Stimulated activated CD4-positive, alpha-beta T cell treated with anti-CD3 and anti-CD28 coated beads, Interleukin-1b, Interleukin-23, amount 100 ng/mL, for 48 hours (primary cell): ENCODE data around the gene ABHD6.
"Not testable (repeated sequence)": the region's sequence is repeated elsewhere in the genome, so short reads cannot be mapped to it uniquely, and the experiment has no call there.

Experiments used
- DNase-seq: peaks from one replicate; pipeline ENCODE4 v3.0.0-alpha.2; 2020

ABHD6 gene

GRCh38 chr3:58324391-58325390 is 87.1 kb downstream of the ABHD6 start:
- DNase-seq, result no peak

DNA sequence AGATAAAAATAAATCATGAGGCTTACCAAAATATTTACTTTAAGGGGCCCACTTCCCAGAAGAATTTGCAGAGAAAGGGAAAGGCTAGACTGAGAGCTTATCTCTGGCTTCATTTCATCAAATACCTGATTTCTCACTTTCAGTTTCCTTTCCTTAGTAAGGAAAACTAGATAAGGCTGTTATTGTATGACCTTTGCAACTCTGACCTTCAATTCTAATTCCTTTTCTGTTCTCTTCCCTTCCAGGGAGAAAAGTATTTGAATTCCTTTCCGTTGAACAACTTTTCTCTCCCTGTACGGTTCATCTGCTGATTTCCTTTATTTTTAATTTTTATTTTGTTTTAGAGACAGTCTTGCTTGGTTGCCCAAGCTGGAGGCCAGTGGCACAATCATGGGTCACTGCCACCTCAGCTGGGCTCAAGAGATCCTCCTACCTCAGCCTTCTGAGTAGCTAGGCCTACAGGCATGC is 88.0 kb downstream of the ABHD6 start:
- no peak for DNase-seq

- no peak for DNase-seq
These were observed 88.8 kb downstream of the ABHD6 start for GRCh38 chr3:58326267-58326900.

DNA sequence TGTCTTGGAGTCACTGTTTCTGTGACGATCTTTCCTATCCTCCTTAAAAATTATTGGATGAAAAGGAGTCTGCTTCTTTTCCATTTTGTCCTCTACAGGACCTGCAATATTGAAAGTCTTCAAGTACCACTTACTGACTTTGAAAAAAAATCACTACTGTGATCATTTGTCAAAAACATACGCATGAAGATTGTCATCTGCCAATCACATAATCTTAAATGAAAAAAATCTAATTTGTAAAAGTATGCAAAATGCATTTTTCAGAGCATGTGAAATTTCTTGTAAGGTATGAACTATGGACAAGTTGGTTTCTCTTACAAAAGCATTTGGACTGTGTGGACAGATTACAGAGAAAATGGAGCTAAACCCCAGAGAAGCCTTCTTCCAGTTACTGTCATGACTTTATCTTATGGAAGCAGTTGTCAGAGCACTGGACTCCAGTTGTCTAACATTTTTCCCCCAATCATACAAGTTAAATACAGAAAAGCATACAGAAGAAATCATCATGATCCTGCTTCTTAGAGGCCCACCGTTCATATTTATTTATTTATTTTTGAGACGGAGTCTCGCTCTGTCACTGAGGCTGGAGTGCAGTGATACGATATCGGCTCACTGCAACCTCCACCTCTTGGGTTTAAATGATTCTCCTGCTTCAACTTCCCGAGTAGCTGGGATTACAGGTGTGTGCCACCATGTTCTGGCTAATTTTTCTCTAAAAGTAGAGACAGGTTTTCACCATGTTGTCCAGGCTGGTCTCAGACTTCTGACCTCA is 91.7 kb downstream of the ABHD6 start:
- DNase-seq, result no peak

DNA sequence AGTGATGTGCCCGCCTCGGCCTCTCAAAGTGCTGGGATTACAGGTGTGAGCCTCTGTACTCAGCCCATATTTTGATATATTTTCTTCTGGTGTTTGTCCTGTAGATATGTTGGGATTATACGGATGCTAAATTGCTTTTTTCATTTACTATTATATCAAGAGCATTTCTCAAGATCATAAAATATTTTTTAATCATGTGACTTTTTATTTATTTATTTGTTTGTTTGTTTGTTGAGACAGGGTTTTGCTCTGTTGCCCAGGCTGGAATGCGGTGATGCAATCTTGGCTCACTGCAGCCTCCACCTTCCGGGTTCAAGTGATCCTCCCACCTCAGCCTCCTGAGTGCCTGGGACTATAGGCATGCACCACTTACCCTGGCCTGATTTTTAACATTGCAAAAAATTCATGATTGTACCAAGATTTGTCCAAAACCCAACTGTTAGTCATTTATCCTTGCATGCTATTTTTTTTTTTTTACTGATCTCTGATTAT is 92.4 kb downstream of the ABHD6 start:
- no peak for DNase-seq

DNA sequence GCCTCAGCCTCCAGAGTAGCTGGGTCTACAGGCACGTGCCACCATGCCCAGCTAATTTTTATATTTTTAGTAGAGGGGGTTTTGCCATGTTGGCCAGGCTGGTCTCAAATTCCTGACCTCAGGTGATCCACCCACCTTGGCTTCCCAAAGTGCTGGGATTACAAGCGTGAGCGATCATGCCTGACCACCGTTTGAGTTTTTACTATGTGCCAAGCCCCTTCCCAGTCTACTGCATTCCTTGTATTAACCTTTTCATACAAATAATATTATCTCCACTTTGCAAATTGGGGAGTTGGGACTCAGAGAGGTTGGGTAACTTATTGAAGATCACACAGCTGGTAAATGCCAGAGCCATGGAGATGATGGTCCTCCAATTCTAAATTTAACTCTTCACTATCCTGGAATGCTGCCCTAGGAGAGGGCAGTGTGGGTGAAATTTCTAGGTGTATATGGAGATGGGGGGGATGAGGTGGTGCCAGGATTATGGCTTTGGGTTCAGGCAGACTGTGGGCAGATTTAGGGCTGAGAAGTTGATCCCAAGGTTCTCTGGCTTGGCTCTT is 94.1 kb downstream of the ABHD6 start:
- no peak for DNase-seq

DNA sequence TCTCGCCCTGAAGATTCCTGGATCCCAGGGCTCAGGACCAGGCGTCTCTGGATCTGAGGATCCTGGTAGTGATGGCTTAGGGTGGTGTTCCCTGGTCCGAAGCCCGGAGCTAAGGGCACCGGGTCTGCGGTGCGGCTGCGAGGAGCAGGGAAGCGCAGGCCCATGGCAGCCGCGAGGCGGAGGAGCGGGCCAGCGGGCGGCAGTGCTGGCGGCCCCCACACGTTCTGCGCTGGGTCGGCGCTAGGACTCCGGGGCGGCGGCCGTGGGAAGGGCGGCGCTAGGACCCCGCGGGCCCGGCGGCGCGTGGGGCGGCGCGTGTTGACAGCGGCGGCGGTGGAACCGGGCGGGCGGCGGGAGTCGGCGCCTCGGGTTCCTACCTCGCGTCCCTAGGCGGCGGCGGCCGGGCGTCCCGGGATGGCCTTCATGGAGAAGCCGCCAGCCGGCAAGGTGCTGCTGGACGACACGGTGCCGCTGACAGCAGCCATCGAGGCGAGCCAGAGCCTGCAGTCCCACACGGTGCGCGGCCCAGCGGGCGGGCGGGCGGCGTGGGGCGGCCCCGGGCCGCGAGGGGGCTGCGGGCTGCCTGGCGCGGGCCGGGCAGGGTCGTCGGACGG is 95.1 kb downstream of the ABHD6 start, which contains the start of gene PXK:
PXK (plus strand) TSS at position 318 of the 614 bp plus-strand sequence; CDS start at position 415, 97 bp downstream.
- DNase-seq, result peak; percentile 80

DNA sequence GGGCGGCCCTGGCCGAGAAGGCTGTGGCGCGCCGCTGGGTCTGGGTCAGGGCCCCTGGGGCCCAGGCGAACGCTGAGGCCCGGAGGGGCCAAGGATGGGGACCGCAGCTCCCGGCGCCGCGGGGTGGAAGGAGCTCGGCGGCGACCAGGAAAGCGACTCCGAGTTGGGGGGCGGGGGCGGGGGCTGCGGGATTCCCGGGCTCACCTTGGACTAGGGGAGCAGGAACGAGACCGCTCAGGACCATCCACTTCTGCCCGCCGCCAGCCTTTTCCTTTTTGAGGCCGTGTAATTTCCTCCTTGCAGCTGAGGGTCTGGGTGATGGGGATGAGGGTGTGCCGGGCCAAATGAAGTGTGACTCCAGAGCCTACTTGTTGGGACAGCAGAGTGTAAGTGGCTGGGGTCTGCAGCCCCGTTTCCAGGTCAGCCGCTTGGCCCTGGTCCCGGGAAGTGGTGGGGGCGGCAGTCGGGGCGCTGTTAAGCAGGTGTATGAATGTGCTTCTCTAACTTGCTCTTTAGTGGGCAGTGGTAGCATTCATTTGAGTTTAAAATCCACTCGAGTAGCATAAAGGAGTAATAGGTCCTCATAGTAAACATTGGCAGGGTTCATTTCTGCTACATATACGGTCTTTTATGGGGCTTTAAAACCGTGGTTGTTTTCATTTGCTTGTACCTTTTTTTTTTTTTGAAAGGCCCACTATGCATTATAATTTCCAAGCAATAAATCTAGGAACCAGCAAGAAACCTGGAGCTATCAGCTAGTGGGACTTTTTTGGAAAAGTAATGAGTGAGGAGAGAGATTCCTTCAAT is 95.8 kb downstream of the ABHD6 start:
- DNase-seq, result peak; percentile 25

GRCh38 chr3:58334013-58334321 is 96.4 kb downstream of the ABHD6 start:
- DNase-seq, result no peak

DNA sequence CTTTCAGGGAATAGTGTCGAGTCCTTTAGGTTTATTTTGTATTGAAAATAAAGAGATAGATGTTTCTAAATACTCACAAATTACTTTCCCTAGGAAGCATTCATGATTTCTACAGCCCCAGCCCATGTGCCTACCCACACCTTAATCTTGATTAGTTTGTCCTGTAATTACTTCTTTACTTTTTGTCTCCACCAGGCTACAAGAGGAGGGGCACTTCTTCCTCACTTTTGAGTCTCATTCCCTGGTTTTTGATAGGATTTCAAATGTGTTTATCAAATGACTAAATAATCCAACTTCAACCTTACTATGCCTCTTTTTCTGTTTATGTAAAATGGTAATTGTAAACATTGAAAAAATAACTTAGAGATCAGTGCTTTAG is 96.9 kb downstream of the ABHD6 start:
- no peak for DNase-seq

GRCh38 chr3:58335652-58335947 is 98.0 kb downstream of the ABHD6 start:
- no peak for DNase-seq

GRCh38 chr3:58336135-58336882 is 98.7 kb downstream of the ABHD6 start:
- no peak for DNase-seq

- no peak for DNase-seq
These were observed 99.6 kb downstream of the ABHD6 start for GRCh38 chr3:58337190-58337589.

- not testable (repeated sequence) for DNase-seq
These were observed 101.6 kb downstream of the ABHD6 start for GRCh38 chr3:58339146-58339545.

- DNase-seq, result no peak
These were observed 103.1 kb downstream of the ABHD6 start for GRCh38 chr3:58340594-58341244.

DNA sequence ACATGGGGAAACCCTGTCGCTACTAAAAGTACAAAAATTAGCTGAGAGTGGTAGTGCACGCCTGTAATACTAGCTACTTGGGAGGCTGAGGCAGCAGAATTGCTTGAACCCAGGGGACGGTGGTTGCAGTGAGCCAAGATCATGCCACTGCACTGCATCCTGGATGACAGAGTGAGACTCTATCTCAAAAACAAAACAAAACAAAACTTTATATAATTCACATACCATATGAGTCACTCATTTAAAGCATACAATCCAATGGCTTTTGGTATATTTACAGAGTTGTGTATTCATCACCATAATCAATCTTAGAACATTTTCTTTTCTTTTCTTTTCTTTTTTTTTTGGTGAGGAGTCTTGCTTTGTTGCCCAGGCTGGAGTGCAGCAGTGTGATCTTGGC is 103.8 kb downstream of the ABHD6 start:
- DNase-seq, result no peak

DNA sequence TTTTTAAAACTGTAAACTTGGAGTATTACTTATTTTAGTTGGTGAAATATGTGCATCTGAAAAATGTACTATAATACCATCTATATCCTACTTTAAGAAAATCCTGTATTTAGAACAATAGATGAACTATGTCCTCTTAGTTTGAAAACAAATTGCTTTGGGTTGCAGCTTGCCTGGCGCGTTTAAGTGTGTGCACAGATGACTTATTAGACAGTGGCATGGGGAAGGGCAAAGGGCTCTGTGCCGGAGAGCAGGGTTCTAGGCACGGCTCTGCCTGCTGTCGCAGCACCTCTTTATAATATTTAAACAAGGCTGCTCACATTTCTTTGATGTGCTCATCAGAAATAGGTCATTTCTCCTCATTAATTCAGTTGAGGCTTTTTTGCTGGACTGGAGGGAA is 105.1 kb downstream of the ABHD6 start:
- no peak for DNase-seq
